Thyroid gland (tissue), 4 donors: ENCODE results near the gene HAPLN1.

Source experiments
- CTCF ChIP-seq, 6 experiments: fragments of 200-600 bp in 3 of 6; fragments of 450-650 bp in 3 of 6; sonication (generic) in 3 of 6; IDR thresholded peaks; one replicate each; pipeline ENCODE4 v1.5.1; 2016 to 2019; ENCODE audit warnings: antibody characterized with exemption in 6 of 6, mild to moderate bottlenecking in 2 of 6, inconsistent platforms in 1 of 6, moderate library complexity in 1 of 6
- POLR2A ChIP-seq, 2 donors: fragments of 450-650 bp; IDR thresholded peaks; one replicate each; pipeline ENCODE4 v1.6.1; 2017; ENCODE audit warnings: antibody characterized with exemption in 2 of 2, mild to moderate bottlenecking in 2 of 2, moderate library complexity in 1 of 2

DNA sequence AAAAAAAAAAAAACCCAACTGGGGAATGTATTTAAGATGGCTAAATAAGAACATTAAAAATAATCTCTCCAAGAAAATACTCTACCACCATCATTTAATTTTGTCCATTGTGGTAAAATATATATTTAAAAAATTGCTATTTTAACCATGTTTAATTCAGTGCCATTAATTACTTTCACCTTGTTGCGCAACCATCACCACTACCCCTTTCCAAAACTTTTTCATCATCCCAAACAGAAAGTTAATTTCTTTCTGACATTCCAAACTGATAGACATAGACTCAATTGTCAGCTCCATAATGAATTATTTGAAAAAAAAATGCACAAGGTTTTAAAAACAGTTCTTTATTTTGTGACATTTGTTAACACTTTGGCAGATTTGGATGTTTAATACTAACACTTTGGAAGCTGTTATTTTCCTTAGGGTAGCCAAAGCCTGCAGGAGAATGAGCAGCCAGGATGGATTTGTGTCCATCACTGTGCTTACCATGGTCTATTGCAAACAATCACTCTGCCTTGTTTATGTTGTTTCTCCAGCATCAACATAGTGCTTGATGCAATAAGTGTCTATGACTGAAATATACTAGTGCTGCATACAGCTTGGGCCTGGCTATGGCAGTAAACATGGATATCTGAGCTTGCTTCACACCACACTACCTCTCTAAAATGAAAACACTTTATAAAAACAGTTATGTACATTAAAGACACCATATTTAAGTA is 62.7 kb downstream of the HAPLN1 start:
- no peak for TF ChIP-seq POLR2A (IDR thresholded peaks at IDR 0.05)
- no peak for TF ChIP-seq CTCF (IDR thresholded peaks at IDR 0.05)
